ENCODE results near the gene IRAK1. TPM values are rescaled to one million over a fixed set of nuclear protein-coding genes. Genes with fewer than 3 reads are reported as not detected.

IRAK1 gene
- total RNA-seq, 2 donors from 2014 or later, result 51.6 to 105 TPM

DNA sequence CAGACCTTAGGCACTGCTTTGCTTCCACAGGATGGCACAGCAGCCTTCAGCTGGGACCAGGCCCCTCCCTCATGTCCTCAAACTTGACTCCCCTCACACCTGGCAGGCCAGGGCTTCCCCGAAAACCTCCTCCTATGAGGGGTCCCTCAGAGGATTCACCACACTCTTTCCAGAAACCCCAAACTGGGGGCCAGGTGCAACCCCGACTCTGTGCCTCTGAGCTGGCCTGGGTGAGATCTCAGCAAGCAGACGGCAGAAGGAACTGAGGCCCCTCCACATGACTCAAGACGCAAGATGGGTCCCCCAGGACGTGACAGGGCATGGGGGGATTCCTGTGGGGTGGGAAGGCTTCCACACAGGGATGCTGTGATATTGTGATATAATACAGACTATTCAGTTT lies 54.3 kb downstream of the IRAK1 start:
- TF ChIP-seq POLR2A (IDR thresholded peaks at IDR 0.05), result no peak
- TF ChIP-seq, protein P1, sequence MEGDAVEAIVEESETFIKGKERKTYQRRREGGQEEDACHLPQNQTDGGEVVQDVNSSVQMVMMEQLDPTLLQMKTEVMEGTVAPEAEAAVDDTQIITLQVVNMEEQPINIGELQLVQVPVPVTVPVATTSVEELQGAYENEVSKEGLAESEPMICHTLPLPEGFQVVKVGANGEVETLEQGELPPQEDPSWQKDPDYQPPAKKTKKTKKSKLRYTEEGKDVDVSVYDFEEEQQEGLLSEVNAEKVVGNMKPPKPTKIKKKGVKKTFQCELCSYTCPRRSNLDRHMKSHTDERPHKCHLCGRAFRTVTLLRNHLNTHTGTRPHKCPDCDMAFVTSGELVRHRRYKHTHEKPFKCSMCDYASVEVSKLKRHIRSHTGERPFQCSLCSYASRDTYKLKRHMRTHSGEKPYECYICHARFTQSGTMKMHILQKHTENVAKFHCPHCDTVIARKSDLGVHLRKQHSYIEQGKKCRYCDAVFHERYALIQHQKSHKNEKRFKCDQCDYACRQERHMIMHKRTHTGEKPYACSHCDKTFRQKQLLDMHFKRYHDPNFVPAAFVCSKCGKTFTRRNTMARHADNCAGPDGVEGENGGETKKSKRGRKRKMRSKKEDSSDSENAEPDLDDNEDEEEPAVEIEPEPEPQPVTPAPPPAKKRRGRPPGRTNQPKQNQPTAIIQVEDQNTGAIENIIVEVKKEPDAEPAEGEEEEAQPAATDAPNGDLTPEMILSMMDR (IDR thresholded peaks at IDR 0.05), result no peak
- H3K27ac ChIP-seq, result peak overlapping the region in 2 of 4 donors; percentile 61 to 95
- H3K9me3 ChIP-seq, result no peaks in the 10 kb centered on the region
- intact Hi-C loops (cut with DNase I), result no loop called here
- DNase-seq (no peak), ATAC-seq (no peak)
- H3K4me1 ChIP-seq, result peaks cover 49% of the 10 kb centered on the region
- peaks cover 0 to 2% of the 10 kb centered on the region in 2 donors for H3K36me3 ChIP-seq (replicated peaks in 1 of 2; ENCODE audit: insufficient read depth in 1 of 2, low read depth in 2 of 2)
- WGBS, 2 donors, result 78 to 88% methylated on average over 4 to 5 of the region's 5 CpGs
- no peaks in the 10 kb centered on the region for H3K27me3 ChIP-seq
- no peak overlapping the region for H3K4me3 ChIP-seq

DNA sequence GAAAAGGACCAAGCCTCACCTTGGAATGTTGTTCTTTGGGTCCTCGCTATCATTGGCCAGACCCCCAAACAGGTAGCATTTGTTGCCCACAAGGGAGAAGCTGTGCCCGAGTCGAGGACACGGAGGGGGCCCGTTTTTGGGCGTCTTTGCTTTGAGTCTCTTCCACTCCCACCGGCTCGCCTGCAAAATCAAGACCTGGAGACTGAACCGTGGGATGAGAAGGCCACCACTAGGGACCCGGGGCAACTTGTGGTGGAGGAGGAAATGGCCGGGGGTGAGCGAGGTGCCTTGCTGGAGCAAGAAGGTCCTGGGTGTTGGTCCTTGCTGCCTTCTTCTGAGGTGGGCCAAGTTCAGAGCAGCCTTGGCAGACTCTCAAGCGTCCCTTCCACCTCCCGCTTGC lies 55.6 kb downstream of the IRAK1 start:
- H3K4me3 ChIP-seq, result no peak overlapping the region
- no peak overlapping the region for H3K27ac ChIP-seq
- no peak for ATAC-seq
- intact Hi-C loops (cut with DNase I), result no loop called here
- peaks cover 0 to 13% of the 10 kb centered on the region in 2 donors for H3K36me3 ChIP-seq (replicated peaks in 1 of 2; ENCODE audit: insufficient read depth in 1 of 2, low read depth in 2 of 2)
- H3K9me3 ChIP-seq, result no peaks in the 10 kb centered on the region
- TF ChIP-seq, protein P1 (IDR thresholded peaks at IDR 0.05), result no peak
- TF ChIP-seq POLR2A (IDR thresholded peaks at IDR 0.05), result no peak
- 89% methylated on average over 10 of the region's 14 CpGs; no CpG with 5 or more reads in 1 of the 2 donors for WGBS, 2 donors
- no peaks in the 10 kb centered on the region for H3K27me3 ChIP-seq
- H3K4me1 ChIP-seq, result peaks cover 42% of the 10 kb centered on the region
- no peak for DNase-seq

DNA sequence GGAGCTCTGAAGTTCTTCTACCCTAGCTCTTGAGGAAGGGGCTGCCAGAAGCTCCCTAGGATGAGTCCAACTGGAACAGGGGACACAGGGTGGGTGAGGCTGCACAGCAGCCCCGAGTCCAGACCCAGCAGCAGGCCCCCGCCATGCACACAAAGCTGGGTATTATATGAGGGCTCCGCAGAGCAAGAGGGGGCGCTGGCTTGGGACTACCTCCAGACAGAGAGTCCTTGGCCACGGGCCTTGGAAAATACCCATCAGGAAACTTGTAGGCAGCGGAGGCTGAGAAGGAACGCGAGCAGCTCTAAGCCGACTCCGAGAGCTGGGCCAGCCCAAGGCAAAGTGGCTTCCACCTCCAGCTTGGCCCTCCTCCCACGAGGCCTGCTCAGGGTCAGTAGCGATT lies 56.2 kb downstream of the IRAK1 start:
- 85% methylated on average over 11 of the region's 12 CpGs; no CpG with 5 or more reads in 1 of the 2 donors for WGBS, 2 donors

DNA sequence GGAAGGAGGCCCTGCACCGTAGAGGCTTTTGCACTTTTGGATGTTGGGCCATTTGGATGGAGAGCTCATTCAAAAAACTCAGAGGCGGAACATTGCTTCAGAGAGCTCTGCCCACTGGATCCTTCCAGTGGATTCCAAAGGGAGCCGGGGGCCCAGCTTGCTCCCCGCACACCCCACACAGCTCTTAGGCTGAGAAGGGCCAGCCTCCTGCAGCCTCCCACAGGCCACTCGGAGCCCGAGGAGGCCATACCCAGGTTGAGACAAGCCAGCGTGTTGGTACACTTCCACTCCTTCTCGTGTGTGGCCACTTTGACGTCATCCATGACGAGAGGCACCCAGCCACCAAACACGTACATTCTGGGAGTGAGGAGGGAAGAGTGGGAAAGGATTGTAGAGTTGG lies 58.4 kb downstream of the IRAK1 start:
- Histone ChIP-seq H3K27ac (no peak overlapping the region), H3K4me1 (peaks cover 13% of the 10 kb centered on the region), H3K4me3 (no peak overlapping the region), H3K36me3 (replicated peaks in 1 of 2; ENCODE audit: insufficient read depth in 1 of 2, low read depth in 2 of 2) (peaks cover 5 to 16% of the 10 kb centered on the region in 2 donors), H3K9me3 (no peaks in the 10 kb centered on the region), H3K27me3 (no peaks in the 10 kb centered on the region)
- TF ChIP-seq, protein P1 (IDR thresholded peaks at IDR 0.05), result no peak
- no peak for TF ChIP-seq POLR2A (IDR thresholded peaks at IDR 0.05)
- 93 to 100% methylated on average over 1 to 2 of the region's 11 CpGs for WGBS, 2 donors
- ATAC-seq (no peak), DNase-seq (no peak)
- intact Hi-C loops (cut with DNase I), result no loop called here

More for the DNA sequence above, 56.2 kb downstream of the IRAK1 start:
- intact Hi-C loops (cut with DNase I), result no loop called here
- ATAC-seq, result no peak
- H3K27ac ChIP-seq, result no peak overlapping the region
- no peaks in the 10 kb centered on the region for H3K27me3 ChIP-seq
- H3K4me3 ChIP-seq, result no peak overlapping the region
- peaks cover 0 to 14% of the 10 kb centered on the region in 2 donors for H3K36me3 ChIP-seq (replicated peaks in 1 of 2; ENCODE audit: insufficient read depth in 1 of 2, low read depth in 2 of 2)
- H3K4me1 ChIP-seq, result peaks cover 36% of the 10 kb centered on the region
- no peak for DNase-seq
- H3K9me3 ChIP-seq, result no peaks in the 10 kb centered on the region
- TF ChIP-seq, protein P1 (IDR thresholded peaks at IDR 0.05), result no peak
- no peak for TF ChIP-seq POLR2A (IDR thresholded peaks at IDR 0.05)

DNA sequence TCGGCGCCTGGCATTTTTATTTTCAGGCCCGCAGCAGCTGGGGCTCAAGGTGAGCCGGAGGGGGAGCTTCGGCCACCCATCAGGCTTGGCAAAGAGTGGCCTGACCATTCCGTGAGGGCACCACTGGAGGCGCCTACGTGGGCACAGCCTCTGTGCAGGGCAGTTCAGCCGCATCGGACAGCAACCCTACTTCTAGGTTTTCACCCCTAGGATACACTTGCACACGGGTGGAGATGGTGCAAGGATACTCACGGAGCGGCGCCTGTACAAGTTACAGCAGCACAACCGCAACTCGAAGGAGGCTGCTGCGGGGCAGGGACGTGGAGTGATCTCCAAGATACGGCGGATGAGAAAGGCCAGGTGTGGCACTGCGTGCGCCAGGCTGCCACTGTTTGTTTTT lies 58.9 kb downstream of the IRAK1 start:
- Histone ChIP-seq H3K4me3 (no peak overlapping the region), H3K27me3 (no peaks in the 10 kb centered on the region), H3K9me3 (no peaks in the 10 kb centered on the region), H3K4me1 (peaks cover 8% of the 10 kb centered on the region), H3K36me3 (replicated peaks in 1 of 2; ENCODE audit: insufficient read depth in 1 of 2, low read depth in 2 of 2) (peaks cover 5 to 18% of the 10 kb centered on the region in 2 donors), H3K27ac (no peak overlapping the region)
- intact Hi-C loops (cut with DNase I), result no loop called here
- DNase-seq, result no peak
- ATAC-seq, result no peak
- TF ChIP-seq, protein P1 (IDR thresholded peaks at IDR 0.05), result no peak
- no peak for TF ChIP-seq POLR2A (IDR thresholded peaks at IDR 0.05)
- 66 to 84% methylated on average over 7 to 8 of the region's 22 CpGs for WGBS, 2 donors

Data from body of pancreas (tissue), 4 donors.